ENCODE data around the gene CACNA1I. TPM values are rescaled to one million over a fixed set of nuclear protein-coding genes. Genes with fewer than 3 reads are reported as not detected.
A peak's percentile ranks its signal among the peaks of the same experiment; 100 is the strongest.

CACNA1I gene
- total RNA-seq, 2 donors from 2014 or later = 0.34 to 0.58 TPM

DNA sequence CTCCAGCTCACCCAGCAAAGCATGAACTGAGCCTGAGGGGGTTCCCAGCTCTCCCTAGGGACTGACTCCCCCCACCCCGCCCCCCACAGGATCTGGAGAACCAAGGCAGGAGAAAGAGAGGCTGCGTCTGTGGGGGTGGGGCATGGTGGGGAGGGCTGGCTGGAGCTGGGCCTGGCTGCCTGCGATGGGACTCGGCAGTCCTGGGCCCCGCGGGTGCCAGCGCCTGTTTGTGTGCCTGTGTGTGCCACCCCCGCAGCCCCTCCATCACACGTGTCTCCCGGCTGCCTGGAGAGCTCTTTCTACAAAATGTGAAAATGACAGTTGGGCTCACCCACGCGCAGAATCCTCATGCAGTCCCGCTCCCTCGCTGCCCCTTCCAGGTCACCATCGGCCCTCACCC, 46.8 kb downstream of the CACNA1I start:
- Mint-ChIP-seq H3K4me1 (ENCODE audit: low read depth) (peaks cover 33% of the 10 kb centered on the region), H3K36me3 (ENCODE audit: insufficient read depth in 2 of 2) (no peaks in the 10 kb centered on the region), H3K27me3 (ENCODE audit: low read depth) (peaks cover 9% of the 10 kb centered on the region), H3K27ac (no peak overlapping the region), H3K4me3 (peak overlapping the region in 1 of 2 donors; percentile 15), H3K9me3 (peaks cover 0 to 4% of the 10 kb centered on the region in 2 donors)
- peak in 1 of 2 donors; percentile 32 for DNase-seq
- no peak for ATAC-seq (replicated peaks in 1 of 2)

DNA sequence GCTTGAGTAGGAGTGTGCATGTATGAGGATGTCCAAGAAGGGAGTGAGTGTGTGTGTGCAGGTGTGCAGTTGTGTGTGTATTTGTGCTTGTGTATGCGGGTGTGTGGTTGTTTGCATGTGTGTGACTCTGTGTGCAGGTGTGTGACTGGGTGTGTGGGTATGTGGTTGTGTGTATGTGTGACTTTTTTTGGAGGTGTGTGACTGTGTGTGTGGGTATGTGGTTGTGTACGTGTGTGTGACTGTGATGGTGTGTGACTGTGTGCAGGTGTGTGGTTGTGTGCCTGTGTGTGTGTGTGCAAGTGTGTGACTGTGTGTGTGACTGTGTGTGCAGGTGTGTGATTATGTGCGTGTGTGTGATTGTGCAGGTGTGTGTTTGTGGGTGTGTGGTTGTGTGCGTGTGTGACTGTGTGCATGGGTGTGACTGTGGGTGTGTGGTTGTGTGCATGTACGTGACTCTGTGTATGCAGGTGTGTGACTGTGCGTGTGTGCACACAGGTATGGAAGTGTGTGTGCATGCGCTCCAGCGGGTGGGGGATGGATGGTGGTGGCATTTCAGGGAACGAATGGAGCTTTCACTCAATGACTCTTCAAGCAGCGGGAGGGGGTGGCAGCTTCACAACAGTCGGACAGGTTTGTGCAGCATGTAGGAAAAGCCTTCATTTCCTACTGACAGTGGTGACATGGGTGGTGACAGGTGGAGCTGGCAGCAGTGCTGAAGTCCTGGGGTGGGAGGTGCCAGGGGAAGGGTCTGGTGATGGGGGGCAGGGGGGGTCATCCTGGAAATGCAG, 47.6 kb downstream of the CACNA1I start:
- ATAC-seq (replicated peaks in 1 of 2) = no peak
- Mint-ChIP-seq H3K27me3 (ENCODE audit: low read depth) (peaks cover 9% of the 10 kb centered on the region), H3K36me3 (ENCODE audit: insufficient read depth in 2 of 2) (no peaks in the 10 kb centered on the region), H3K9me3 (no peaks in the 10 kb centered on the region), H3K4me3 (no peak overlapping the region), H3K4me1 (ENCODE audit: low read depth) (peaks cover 26% of the 10 kb centered on the region), H3K27ac (no peak overlapping the region)
- no peak for DNase-seq

DNA sequence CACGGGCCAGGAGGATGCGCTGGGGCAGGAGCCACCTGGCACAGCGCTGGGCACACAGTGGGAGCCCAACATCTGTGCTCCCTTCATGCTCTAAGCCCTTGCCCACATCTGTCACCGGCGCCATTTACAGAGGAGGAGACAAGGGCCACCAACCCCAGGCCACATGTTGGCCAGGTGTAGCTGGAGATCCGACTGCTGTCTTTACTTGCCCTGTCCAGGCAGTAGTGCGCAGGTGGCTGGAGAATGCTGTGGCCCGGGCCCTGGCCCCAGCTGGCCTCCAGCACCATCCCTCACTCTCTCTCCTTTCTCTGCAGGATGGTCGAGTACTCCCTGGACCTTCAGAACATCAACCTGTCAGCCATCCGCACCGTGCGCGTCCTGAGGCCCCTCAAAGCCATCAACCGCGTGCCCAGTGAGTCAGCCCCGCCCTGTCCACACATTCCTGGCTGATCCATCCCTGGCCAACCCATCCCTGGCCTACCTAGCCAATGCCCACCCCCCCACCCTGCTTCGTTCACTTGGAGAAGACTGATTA, 48.5 kb downstream of the CACNA1I start:
- no peak overlapping the region for H3K27ac Mint-ChIP-seq
- no peak for ATAC-seq (replicated peaks in 1 of 2)
- peaks cover 9% of the 10 kb centered on the region for H3K27me3 Mint-ChIP-seq (ENCODE audit: low read depth)
- no peak for DNase-seq
- no peaks in the 10 kb centered on the region for H3K9me3 Mint-ChIP-seq
- no peaks in the 10 kb centered on the region for H3K36me3 Mint-ChIP-seq (ENCODE audit: insufficient read depth in 2 of 2)
- H3K4me3 Mint-ChIP-seq = no peak overlapping the region
- peaks cover 17% of the 10 kb centered on the region for H3K4me1 Mint-ChIP-seq (ENCODE audit: low read depth)

DNA sequence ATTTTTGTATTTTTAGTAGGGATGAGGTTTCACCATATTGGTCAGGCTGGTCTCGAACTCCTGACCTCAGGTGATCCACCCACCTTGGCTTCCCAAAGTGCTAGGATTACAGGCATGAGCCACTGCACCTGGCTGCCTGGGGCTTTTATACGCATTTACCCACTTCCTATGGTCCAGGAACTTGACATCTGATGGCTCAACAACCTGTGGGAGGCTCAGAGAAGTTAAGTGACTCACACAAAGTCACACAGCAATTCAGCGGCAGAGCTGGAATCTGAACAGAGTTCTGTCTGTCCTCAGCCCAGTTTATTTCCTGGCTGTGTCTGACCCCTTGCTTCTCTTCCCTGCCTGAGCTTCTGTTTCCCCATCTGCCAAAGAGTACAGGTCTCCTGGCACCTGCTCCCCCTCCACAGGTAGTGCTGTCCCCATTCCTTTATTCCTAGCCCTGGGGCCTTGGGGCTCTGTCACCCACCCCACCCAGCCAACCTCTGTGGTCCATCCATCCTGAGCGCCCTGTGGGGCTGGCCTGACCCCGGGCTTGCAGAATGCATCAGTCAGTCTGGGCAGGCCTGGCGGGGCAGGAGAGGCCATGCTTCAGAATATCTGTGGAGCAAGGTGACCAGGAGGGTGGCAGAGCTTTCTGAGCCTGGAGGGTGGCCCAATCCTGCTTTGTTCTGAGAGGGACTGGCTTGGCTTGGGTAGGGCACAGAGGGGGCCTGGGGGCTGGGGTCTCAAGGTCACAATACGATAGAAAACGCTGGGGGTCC, 50.6 kb downstream of the CACNA1I start:
- H3K4me1 Mint-ChIP-seq (ENCODE audit: low read depth) = peaks cover 16% of the 10 kb centered on the region
- no peak overlapping the region for H3K4me3 Mint-ChIP-seq
- peaks cover 9% of the 10 kb centered on the region for H3K27me3 Mint-ChIP-seq (ENCODE audit: low read depth)
- DNase-seq = no peak
- no peak for ATAC-seq (replicated peaks in 1 of 2)
- H3K36me3 Mint-ChIP-seq (ENCODE audit: insufficient read depth in 2 of 2) = no peaks in the 10 kb centered on the region
- H3K27ac Mint-ChIP-seq = no peak overlapping the region
- H3K9me3 Mint-ChIP-seq = no peaks in the 10 kb centered on the region

DNA sequence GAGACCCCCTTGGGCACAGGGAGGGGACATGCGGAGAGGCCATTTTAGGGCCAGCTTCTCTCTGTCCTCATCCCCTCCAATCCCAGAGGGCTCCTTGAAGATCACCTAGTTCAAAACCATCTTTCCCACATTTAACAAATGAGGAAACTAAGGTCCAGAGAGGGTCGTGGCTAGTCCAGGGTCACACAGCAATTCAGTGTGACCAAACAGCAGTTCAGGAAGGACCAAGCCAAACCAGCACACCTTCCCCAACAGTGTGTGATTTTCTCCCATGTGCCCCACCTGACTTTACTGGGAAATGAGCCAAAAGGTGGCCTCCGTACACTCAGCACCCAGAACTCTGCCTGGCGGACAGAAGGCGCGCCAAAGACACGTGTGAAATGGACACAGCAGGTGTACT, 51.3 kb downstream of the CACNA1I start:
- H3K4me1 Mint-ChIP-seq (ENCODE audit: low read depth) = peaks cover 14% of the 10 kb centered on the region
- no peaks in the 10 kb centered on the region for H3K36me3 Mint-ChIP-seq (ENCODE audit: insufficient read depth in 2 of 2)
- H3K27ac Mint-ChIP-seq = no peak overlapping the region
- ATAC-seq (replicated peaks in 1 of 2) = no peak
- peaks cover 9% of the 10 kb centered on the region for H3K27me3 Mint-ChIP-seq (ENCODE audit: low read depth)
- H3K4me3 Mint-ChIP-seq = no peak overlapping the region
- DNase-seq = no peak
- no peaks in the 10 kb centered on the region for H3K9me3 Mint-ChIP-seq

DNA sequence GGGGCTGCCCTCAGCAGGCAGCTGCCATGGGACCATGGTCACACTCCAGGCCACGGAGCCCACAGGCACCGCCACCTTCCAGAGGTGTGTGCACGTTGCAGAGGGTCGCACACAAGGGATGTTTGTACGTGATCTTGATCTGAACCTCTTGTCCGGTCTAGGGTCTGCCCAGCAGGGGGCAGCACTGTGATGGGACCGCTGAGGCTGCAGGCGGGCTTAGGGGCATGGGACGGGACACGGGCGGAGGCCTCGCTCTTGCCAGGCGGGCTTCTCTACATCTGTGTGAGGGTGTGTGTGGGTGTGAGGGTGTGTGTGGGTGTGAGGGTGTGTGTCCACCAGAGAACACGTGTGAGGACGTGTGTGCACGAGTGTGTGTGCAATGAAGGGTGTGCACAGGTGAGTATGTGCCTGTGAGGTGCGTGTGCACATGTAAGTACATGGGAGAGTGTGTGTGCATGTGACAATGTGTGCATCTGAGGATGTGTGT, 52.4 kb downstream of the CACNA1I start:
- DNase-seq = peak; percentile 70 to 77
- H3K27ac Mint-ChIP-seq = no peak overlapping the region
- H3K27me3 Mint-ChIP-seq (ENCODE audit: low read depth) = peaks cover 5% of the 10 kb centered on the region
- H3K4me1 Mint-ChIP-seq (ENCODE audit: low read depth) = peaks cover 3% of the 10 kb centered on the region
- H3K4me3 Mint-ChIP-seq = no peak overlapping the region
- peak; percentile 68 to 71 for ATAC-seq (replicated peaks in 1 of 2)
- no peaks in the 10 kb centered on the region for H3K36me3 Mint-ChIP-seq (ENCODE audit: insufficient read depth in 2 of 2)
- H3K9me3 Mint-ChIP-seq = no peaks in the 10 kb centered on the region

DNA sequence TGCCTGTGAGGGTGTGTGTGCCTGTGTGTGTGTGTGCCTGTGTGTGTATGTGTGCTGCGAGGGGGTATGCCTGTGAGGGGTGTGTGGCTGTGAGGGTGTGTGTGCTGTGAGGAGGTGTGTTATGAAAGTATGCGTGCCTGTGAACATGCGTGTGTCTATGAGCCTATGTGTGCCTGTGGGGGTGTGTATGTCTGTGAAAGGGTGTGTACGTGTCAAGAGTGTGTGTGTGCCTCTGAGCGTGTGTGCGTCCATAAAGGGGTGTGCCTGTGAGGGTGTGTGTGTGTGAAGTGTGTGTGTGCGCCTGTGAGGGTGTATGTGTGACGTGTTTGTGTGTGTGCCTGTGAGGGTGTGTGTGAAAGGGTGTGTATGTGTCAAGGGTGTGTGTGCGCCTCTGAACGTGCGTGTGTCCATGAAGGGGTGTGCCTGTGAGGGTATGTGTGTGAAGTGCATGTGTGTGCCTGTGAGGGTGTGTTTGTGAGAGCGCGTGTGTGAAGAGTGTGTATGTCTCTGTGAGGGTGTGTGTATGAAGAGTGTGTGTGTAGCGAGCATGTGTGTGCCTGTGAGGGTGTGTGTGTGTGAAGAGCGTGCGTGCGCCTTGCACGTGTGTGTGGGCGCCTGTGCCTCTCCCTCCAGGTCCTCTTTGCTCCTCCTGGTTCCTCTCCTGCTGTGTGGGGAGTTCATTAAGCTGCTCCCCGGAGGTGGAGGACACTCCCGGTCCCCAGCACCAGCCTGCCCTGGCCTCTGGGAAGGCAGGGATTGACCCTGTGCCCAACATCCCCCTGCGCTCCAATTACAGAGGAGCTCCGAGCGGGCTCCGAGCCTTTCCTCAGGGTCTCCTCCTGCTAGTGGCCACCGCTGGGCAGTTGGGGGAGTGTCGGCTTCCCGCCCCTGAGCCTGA, 53.3 kb downstream of the CACNA1I start:
- Mint-ChIP-seq H3K4me3 (no peak overlapping the region), H3K36me3 (ENCODE audit: insufficient read depth in 2 of 2) (no peaks in the 10 kb centered on the region), H3K4me1 (ENCODE audit: low read depth) (no peaks in the 10 kb centered on the region), H3K9me3 (no peaks in the 10 kb centered on the region), H3K27me3 (ENCODE audit: low read depth) (no peaks in the 10 kb centered on the region), H3K27ac (no peak overlapping the region)
- DNase-seq (no peak), ATAC-seq (replicated peaks in 1 of 2) (no peak)

DNA sequence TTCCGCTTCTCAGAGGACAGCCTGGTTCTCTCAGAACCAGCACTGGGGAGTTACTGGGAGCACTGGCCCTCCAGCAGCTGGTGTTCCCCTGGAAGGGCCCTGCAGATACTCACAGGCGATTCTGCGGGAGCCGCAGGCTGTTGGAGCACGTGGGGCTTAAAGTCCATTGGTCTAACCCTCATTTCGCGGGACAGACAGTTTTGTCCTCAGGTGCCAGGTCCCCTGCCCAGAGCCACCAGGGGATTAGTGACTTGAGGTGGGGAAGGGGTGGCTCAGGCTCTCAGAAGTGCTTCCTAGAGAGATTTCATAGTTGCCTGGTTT, 53.9 kb downstream of the CACNA1I start:
- no peaks in the 10 kb centered on the region for H3K9me3 Mint-ChIP-seq
- DNase-seq (no peak), ATAC-seq (replicated peaks in 1 of 2) (no peak)
- H3K4me3 Mint-ChIP-seq = no peak overlapping the region
- no peak overlapping the region for H3K27ac Mint-ChIP-seq
- no peaks in the 10 kb centered on the region for H3K27me3 Mint-ChIP-seq (ENCODE audit: low read depth)
- no peaks in the 10 kb centered on the region for H3K36me3 Mint-ChIP-seq (ENCODE audit: insufficient read depth in 2 of 2)
- H3K4me1 Mint-ChIP-seq (ENCODE audit: low read depth) = no peaks in the 10 kb centered on the region

DNA sequence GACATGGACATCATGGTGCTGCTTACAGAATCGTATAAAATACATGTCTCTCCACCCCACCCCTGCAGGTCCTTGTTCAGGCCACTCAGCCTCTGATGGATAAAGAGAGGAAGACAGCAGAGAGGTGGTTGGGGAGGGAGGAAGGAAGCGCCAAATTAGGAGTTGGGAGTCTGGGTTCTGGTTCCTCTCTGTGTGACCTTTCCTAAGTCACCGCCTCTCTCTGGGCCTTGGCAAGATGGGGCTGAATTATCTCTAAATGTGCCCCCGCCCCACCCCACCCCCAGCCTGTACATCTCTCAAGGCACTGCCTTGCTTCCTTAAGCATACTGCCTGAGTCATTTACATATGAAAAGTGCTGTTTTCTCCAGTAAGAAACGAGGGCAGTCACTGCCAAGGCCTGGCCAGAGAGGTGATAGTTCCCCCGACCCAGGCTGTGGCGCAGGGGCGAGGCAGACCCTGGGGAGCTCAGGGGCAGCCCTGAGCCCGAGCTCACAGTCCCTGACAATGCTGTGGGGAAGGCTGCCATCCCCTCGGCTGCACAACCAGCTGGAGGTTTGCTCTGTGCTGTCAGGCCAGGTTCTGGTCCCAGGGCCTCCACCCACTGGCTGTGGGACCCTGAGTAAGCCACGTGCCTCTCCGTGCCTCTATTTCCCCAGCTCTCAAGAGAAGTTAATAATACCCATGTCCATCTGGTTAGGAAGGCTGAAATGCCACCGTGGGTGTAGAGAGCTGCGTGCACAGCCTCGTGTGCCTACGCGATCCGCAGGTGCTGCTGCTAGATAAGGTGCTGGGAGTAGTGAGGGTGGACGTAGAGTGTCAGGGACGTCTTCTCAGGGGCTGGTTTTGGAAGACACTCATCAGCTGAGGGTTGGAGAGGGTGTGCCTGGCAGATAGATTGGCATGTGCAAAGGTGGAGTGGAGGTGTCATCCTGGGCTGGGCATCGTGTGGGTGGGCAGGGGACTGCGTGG, 55.3 kb downstream of the CACNA1I start:
- H3K9me3 Mint-ChIP-seq = no peaks in the 10 kb centered on the region
- no peak overlapping the region for H3K4me3 Mint-ChIP-seq
- H3K4me1 Mint-ChIP-seq (ENCODE audit: low read depth) = no peaks in the 10 kb centered on the region
- H3K36me3 Mint-ChIP-seq (ENCODE audit: insufficient read depth in 2 of 2) = no peaks in the 10 kb centered on the region
- no peaks in the 10 kb centered on the region for H3K27me3 Mint-ChIP-seq (ENCODE audit: low read depth)
- no peak overlapping the region for H3K27ac Mint-ChIP-seq
- ATAC-seq (replicated peaks in 1 of 2) (no peak), DNase-seq (no peak)

DNA sequence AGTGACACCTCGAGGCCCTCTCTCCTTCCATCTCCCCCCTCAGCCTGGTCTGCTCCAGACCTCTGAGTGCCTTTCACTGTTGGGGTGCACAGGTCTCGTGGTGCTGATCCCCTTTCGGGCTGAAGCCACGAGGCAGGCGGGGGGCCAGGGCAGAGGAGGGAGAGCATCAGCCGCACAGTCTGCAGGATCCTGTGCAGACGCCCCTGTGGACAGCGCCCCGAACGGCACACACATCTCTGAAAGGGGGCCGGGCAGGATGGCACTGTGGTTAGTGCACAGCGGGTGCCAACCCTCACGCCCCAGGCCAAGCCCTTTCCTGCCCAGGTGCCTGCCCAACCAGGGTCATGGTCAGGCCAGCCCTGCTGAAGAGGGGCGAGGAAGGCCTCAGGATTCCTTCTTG, 56.7 kb downstream of the CACNA1I start:
- Mint-ChIP-seq H3K27ac (no peak overlapping the region), H3K9me3 (no peaks in the 10 kb centered on the region), H3K36me3 (ENCODE audit: insufficient read depth in 2 of 2) (no peaks in the 10 kb centered on the region), H3K4me1 (ENCODE audit: low read depth) (no peaks in the 10 kb centered on the region), H3K27me3 (ENCODE audit: low read depth) (no peaks in the 10 kb centered on the region), H3K4me3 (no peak overlapping the region)
- ATAC-seq (replicated peaks in 1 of 2) = no peak
- no peak for DNase-seq

DNA sequence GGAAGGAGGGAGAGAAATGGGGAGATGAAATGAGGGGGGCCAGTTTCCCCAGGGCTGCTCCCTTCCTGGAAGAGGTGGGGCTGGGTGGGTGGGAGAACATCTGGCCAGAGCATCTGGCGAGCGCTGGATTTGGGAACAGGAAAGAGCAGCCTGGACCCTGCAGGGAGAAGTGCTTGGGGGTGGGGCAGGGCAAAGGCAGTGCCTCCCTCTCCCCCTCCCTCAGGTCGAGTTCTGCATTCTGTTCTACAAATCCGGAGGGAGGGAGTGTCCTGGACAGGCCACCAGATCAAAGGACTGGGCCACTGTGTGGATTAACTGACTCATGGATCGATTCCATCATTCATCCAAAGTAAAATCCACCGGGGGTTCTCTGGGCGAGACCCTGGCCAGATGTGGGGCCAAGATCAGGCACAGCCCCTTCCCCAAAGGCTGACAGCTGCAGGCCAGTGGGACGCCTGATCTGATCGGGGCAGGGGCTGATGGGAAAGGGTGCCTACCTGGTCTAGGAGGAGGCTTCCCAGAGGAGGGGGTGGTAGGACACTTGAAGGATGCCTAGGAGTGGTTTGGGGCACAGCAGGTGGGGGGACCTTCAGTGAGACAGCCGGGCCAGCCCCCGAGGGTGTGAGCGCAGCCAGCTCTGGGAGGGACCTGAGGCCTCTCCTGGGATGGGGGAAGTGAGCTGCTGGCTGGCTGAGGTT, 57.5 kb downstream of the CACNA1I start:
- no peak overlapping the region for H3K27ac Mint-ChIP-seq
- H3K9me3 Mint-ChIP-seq = no peaks in the 10 kb centered on the region

More for the DNA sequence above, 57.5 kb downstream of the CACNA1I start:
- Mint-ChIP-seq H3K36me3 (ENCODE audit: insufficient read depth in 2 of 2) (no peaks in the 10 kb centered on the region), H3K4me3 (no peak overlapping the region), H3K27me3 (ENCODE audit: low read depth) (no peaks in the 10 kb centered on the region), H3K4me1 (ENCODE audit: low read depth) (no peaks in the 10 kb centered on the region)
- ATAC-seq (replicated peaks in 1 of 2) = no peak
- DNase-seq = no peak
